Renal cortex interstitium (tissue), 11 donors: ENCODE data around the gene LCN6. TPM values are rescaled to one million over a fixed set of nuclear protein-coding genes. Genes with fewer than 3 reads are reported as not detected.
"Not testable (repeated sequence)": the region's sequence is repeated elsewhere in the genome, so short reads cannot be mapped to it uniquely, and the experiment has no call there.

Source experiments
- DNase-seq, 11 donors: peaks; one replicate each; pipeline ENCODE4 v3.0.0-alpha.2; 2013; ENCODE audit warnings: low read depth in 9 of 11, low spot score in 4 of 11; ENCODE audit errors: extremely low read depth in 1 of 11
- polyA plus RNA-seq, 3 donors: library from polyadenylated mRNA; unstranded; fragments of 120-200 nt; gene quantifications; one replicate each; pipeline ENCODE4 v1.2.1, GENCODE V29; 2013; ENCODE audit not compliant: insufficient read length in 3 of 3

LCN6 gene
- polyA plus RNA-seq, 3 donors: not detected

DNA sequence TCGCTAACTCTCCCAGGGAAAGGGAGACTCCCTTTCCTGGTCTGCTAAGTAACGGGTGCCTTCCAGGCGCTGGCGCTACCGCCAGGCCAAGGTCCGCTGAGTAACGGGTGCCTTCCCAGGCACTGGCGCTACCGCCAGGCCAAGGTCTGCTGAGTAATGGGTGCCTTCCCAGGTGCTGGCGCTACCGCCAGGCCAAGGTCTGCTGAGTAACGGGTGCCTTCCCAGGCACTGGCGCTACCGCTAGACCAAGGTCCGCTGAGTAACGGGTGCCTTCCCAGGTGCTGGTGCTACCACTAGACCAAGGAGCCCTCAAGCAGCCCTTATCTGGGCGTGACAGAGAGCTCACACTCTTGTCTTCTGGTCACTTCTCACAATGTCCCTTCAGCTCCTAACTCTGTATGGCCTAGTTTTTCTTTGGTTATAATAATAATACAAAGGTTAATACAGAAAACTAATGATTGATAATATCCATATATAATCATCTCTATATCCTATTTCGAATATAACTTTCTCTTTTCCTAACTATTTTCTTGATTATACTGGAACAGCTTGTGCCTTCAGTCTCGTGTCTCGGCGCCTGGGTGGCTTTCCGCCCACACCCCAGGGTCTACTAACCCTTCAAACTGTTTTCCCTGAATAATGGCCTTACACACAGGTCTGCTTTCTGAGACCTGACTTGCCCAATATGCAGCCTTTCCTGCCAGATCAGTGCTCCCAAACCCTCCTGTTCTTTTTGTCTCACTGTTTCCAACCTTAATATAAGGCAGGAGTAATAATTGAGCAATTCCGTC lies 37.4 kb upstream of the LCN6 start:
- DNase-seq: not testable (repeated sequence)

GRCh38 chr9:136784997-136785361 lies 36.7 kb upstream of the LCN6 start:
- DNase-seq: no peak

GRCh38 chr9:136784249-136784996 lies 36.1 kb upstream of the LCN6 start:
- DNase-seq: no peak

DNA sequence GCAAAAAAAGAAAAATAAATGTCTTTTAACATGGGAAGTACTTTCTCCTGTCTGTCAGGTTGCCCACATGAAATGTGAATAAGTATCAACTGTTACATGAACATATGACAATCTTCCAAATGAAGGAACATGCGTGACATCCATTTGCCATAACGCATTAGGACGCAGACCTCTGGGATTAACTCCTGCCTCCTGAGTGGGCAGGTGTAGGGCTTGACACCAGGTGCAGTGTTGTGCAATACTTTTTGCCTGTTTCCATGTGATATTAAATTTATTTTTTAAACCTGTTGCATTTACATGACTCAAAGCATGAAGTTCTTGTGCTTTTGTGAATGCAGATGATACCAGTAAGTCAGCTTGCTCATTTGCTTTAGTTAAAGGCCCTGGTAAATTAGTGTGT lies 34.1 kb upstream of the LCN6 start:
- no peak for DNase-seq

- DNase-seq: no peak
These were observed 31.5 kb upstream of the LCN6 start for GRCh38 chr9:136779808-136780207.

DNA sequence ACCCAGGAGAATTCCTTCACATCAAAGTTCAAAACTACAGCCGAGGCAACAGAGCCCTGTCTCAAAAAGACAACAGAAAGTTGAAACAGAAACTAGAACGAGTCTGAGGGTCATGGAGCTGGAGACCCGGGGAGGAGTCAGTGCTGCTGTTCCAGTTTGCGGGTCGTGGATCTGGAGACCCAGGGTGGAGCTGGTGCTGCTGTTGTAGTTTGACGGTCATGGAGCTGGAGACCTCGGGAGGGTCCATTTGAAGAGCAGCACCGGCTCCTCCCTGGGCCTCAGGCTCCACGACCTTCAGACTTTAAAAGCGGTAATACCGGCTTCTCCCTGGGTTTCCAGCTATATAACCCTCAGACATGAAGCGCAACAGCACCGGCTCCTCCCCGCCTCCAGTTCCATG lies 29.0 kb upstream of the LCN6 start:
- DNase-seq: no peak

GRCh38 chr9:136776947-136777346 lies 28.6 kb upstream of the LCN6 start:
- no peak for DNase-seq

- DNase-seq: no peak
These were observed 26.9 kb upstream of the LCN6 start for GRCh38 chr9:136775191-136775590.

GRCh38 chr9:136774416-136775045 lies 26.2 kb upstream of the LCN6 start:
- DNase-seq: no peak

GRCh38 chr9:136773386-136774044 lies 25.2 kb upstream of the LCN6 start:
- DNase-seq: no peak

GRCh38 chr9:136771907-136772415 lies 23.6 kb upstream of the LCN6 start:
- no peak for DNase-seq

DNA sequence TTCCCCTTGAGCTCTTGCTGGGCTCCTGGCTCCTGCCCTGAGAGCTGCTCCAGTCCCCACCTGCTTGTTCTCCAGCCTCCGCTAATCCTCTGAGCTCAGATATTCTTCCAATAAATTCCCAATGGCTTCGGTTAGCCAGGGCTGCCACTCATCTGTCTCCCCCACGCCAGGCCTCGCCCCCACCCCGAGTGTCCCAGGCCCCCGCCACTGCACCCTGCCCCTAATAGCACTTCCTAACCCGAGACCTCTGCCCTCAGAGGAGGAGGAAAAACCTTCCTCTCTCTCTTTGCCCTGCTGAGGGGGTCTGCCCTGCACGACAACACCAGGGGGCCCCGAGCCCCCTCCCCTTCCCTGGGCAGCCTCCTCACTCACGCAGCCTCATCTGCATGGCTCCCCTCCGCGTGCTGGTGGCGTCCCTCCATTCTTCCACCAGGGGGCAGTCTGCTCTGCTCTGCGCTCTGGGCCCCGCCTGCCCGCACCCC lies 21.4 kb upstream of the LCN6 start:
- no peak for DNase-seq

- not testable (repeated sequence) for DNase-seq
These were observed 18.2 kb upstream of the LCN6 start for GRCh38 chr9:136766410-136767120.

- not testable (repeated sequence) for DNase-seq
These were observed 17.6 kb upstream of the LCN6 start for GRCh38 chr9:136765745-136766409.

GRCh38 chr9:136765041-136765440 lies 16.7 kb upstream of the LCN6 start:
- no peak for DNase-seq

- DNase-seq: no peak
These were observed 16.1 kb upstream of the LCN6 start, which contains the start of gene LCN15 for GRCh38 chr9:136764301-136764891. Gene LCN15 (minus strand): TSS chr9:136764518. CDS start chr9:136764488, 30 bp downstream.

DNA sequence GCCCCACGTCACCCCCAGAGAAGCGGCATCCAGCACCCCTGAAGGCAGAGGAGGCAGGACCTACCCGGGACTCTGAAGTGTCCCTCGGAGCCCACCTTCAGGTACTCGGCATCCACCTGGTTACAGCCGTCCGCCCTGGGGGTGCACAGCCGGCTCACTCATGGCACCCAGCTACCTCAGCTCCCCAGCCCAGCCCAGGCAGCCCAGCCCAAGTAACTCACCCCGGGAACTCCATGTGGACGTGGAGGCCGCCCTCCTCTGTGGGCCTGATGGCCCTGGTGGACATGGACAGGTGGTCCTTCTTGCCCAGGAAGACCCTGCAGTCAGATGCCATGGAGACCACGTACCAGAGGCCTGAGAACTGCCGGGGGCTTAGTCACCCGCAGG lies 15.3 kb upstream of the LCN6 start:
- DNase-seq: no peak
